ENCODE measurements around the gene MSH3. TPM values are rescaled to one million over a fixed set of nuclear protein-coding genes. Genes with fewer than 3 reads are reported as not detected.

MSH3 gene
- polyA plus RNA-seq, 3 donors, result 4.5 to 9.9 (median 8.0) TPM

DNA sequence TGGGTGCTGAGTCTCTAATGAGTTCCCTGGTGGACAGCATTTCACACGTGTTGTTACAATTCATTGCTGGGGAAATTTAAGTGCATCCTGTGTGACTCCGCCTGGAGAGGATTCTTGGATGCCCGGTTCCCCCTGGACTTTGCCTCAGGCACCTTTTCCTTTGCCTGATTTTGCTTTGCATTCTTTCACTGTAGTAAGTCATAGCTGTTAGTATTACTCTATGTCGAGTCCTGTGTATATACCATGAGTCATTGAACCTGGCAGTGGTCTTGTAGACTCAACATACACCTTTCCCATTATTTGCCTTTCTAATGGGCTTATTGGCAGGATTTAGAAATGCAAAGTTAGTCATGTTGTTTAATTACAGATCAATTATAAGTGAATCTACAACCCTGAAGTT lies 82.3 kb downstream of the MSH3 start:
- DNase-seq, result no peak
- Mint-ChIP-seq H3K27ac (peak overlapping the region in 1 of 7 donors; percentile 30), H3K4me3 (no peak overlapping the region), H3K36me3 (peaks cover 44 to 67% of the 10 kb centered on the region in 2 donors), H3K27me3 (ENCODE audit: low read depth in 3 of 3) (no peaks in the 10 kb centered on the region), H3K4me1 (peaks cover 5% of the 10 kb centered on the region), H3K9me3 (no peaks in the 10 kb centered on the region)
- H3K4me2 ChIP-seq (replicated peaks; ENCODE audit: extremely low read depth, low read length, poor library complexity, severe bottlenecking), result no peak overlapping the region
- H3K27me3 ChIP-seq (ENCODE audit: control insufficient read depth in 2 of 2, insufficient read depth in 2 of 2, low read length in 2 of 2), result no peaks in the 10 kb centered on the region
- intact Hi-C loops (cut with micrococcal nuclease), result no loop called here
- 97% methylated on average over 3 of the region's 4 CpGs for WGBS (ENCODE audit: insufficient coverage)
- no peaks in the 10 kb centered on the region for H3K9me3 ChIP-seq (replicated peaks in 1 of 2; ENCODE audit: control insufficient read depth in 1 of 2, insufficient read depth in 1 of 2, low read length in 2 of 2)
- H4K20me1 ChIP-seq (ENCODE audit: insufficient read depth, low read length), result no peaks in the 10 kb centered on the region
- H3K36me3 ChIP-seq (replicated peaks in 1 of 2; ENCODE audit: control insufficient read depth in 1 of 2, insufficient read depth in 2 of 2, low read length in 2 of 2), result peaks cover 25 to 79% of the 10 kb centered on the region in 2 donors
- H2AFZ ChIP-seq (ENCODE audit: insufficient read depth, low read depth, low read length, poor library complexity, severe bottlenecking), result no peak overlapping the region
- no peaks in the 10 kb centered on the region for H3K79me2 ChIP-seq (ENCODE audit: insufficient read depth, low read length)
- no peak for TF ChIP-seq CTCF (IDR thresholded peaks at IDR 0.05)
- H3K9ac ChIP-seq (ENCODE audit: insufficient read depth, low read length, poor library complexity, severe bottlenecking), result no peak overlapping the region
- H3K4me3 ChIP-seq (replicated peaks in 1 of 3; ENCODE audit: low read depth in 2 of 3, low read length in 3 of 3), result no peak overlapping the region
- no peaks in the 10 kb centered on the region for H3K4me1 ChIP-seq (ENCODE audit: control insufficient read depth in 1 of 2, insufficient read depth in 2 of 2, low read length in 2 of 2)
- H3K27ac ChIP-seq (ENCODE audit: low read depth in 1 of 2, low read length in 2 of 2), result no peak overlapping the region

- Histone ChIP-seq H3K9ac (ENCODE audit: insufficient read depth, low read length, poor library complexity, severe bottlenecking) (no peak overlapping the region), H3K4me3 (replicated peaks in 1 of 3; ENCODE audit: low read depth in 2 of 3, low read length in 3 of 3) (no peak overlapping the region), H3K9me3 (replicated peaks in 1 of 2; ENCODE audit: control insufficient read depth in 1 of 2, insufficient read depth in 1 of 2, low read length in 2 of 2) (no peaks in the 10 kb centered on the region), H3K27ac (ENCODE audit: low read depth in 1 of 2, low read length in 2 of 2) (no peak overlapping the region), H2AFZ (ENCODE audit: insufficient read depth, low read depth, low read length, poor library complexity, severe bottlenecking) (no peak overlapping the region), H3K4me2 (replicated peaks; ENCODE audit: extremely low read depth, low read length, poor library complexity, severe bottlenecking) (no peak overlapping the region), H4K20me1 (ENCODE audit: insufficient read depth, low read length) (no peaks in the 10 kb centered on the region), H3K4me1 (ENCODE audit: control insufficient read depth in 1 of 2, insufficient read depth in 2 of 2, low read length in 2 of 2) (no peaks in the 10 kb centered on the region), H3K27me3 (ENCODE audit: control insufficient read depth in 2 of 2, insufficient read depth in 2 of 2, low read length in 2 of 2) (no peaks in the 10 kb centered on the region), H3K36me3 (replicated peaks in 1 of 2; ENCODE audit: control insufficient read depth in 1 of 2, insufficient read depth in 2 of 2, low read length in 2 of 2) (peaks cover 33 to 81% of the 10 kb centered on the region in 2 donors), H3K79me2 (ENCODE audit: insufficient read depth, low read length) (no peaks in the 10 kb centered on the region)
- DNase-seq, result no peak
- peak overlapping the region in 1 of 7 donors; percentile 8 for H3K27ac Mint-ChIP-seq
- no peaks in the 10 kb centered on the region for H3K9me3 Mint-ChIP-seq
- no peak overlapping the region for H3K4me3 Mint-ChIP-seq
- peaks cover 5% of the 10 kb centered on the region for H3K4me1 Mint-ChIP-seq
- H3K27me3 Mint-ChIP-seq (ENCODE audit: low read depth in 3 of 3), result no peaks in the 10 kb centered on the region
- H3K36me3 Mint-ChIP-seq, result peaks cover 46 to 70% of the 10 kb centered on the region in 2 donors
- intact Hi-C loops (cut with micrococcal nuclease), result no loop called here
- WGBS (ENCODE audit: insufficient coverage), result no CpG with 5 or more reads among the region's 3 CpGs
- no peak for TF ChIP-seq CTCF (IDR thresholded peaks at IDR 0.05)
Observed at GRCh38 chr5:80738466-80738865, 84.0 kb downstream of the MSH3 start.
